Neuronal stem cell (in vitro differentiated cells): ENCODE results near the gene DIPK1A. TPM values are rescaled to one million over a fixed set of nuclear protein-coding genes. Genes with fewer than 3 reads are reported as not detected.

ENCODE experiments used
- small RNA-seq: library from polyadenylated mRNA; stranded (forward); fragments of <200 nt; extraction: miRNeasy Mini kit (QIAGEN cat#:217004); gene quantifications from one replicate; pipeline ENCODE3, GENCODE V24; 2013; ENCODE audit not compliant: insufficient read depth

Gene DIPK1A

Small RNAs within 50 kb of the gene (small RNA-seq; reads per million reads assigned to genes)
- gene RF00432 (not detected), gene RN7SL692P (not detected), gene RNU6-210P (not detected), gene RNU6-970P (not detected), gene SNORA66 (38.2 reads per million, percentile 90 among the genes with 10 or more reads in this experiment), gene SNORD21 (not detected)
